Measurements from ENCODE around the gene FARP1.
"Not testable (repeated sequence)": the region's sequence is repeated elsewhere in the genome, so short reads cannot be mapped to it uniquely, and the experiment has no call there.

Gene FARP1

DNA sequence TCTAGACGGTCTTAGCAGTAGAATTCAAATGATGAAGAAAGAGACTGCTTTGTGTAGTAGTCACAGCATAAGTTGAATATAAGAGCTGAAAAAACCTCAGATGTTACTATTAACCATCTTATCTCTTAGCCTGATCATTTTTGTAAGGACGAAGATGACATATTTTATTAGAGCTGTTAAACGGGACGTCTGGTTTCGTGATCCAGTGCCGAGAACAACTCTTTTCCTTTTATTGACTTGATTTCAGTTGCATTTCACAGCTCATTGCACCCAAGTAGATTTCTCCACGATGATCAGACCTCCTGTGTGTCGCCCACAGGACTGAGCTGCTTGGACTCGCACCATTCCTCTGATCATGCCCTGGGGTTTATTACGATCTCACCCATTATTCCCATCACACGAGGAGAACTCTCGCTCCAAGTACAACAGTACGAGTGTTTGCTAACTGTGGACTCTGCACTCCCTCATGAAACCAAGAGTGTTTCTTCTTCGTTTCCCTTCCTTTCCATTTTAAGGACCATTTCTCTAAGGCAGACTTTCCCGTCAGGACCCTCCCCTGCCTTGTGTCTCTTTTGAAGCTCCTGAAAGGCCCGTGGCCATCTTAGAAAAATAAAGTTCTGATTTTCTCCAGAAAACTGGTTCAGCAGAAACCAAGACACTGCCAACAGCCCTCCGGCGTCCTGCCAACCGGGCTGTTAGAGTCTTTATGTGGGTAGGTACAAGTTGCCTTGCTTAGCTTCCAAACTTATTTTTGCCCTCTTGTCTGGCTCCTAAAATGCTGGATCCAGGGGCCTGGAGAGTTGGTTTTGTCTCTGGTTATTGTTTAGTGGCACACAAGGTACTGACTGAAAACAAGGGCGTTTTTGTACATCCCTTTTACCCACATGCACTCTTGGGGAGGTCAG, 82.4 kb downstream of the FARP1 start:
- DNase-seq (ENCODE audit: low read depth in 2 of 2): no peak

DNA sequence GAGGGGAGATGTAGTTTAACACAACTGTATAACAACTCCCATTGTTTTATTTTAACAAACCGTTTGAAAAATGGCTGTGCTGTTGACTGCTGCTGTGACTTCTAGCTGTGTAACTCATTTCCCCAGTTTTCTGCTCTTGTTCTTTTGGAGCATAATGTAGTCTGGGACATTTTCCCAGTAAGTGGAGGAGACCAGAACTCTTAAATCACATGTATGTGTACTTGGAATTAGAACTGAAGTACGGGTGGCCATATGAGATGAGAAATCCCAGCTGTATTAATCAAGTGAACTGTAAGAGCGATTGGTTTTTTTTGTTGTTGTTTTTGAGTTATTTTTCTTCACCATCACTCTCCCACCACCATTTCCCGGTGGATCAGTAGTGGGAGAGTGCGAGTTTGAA, 83.6 kb downstream of the FARP1 start:
- DNase-seq (ENCODE audit: low read depth in 2 of 2): no peak

DNA sequence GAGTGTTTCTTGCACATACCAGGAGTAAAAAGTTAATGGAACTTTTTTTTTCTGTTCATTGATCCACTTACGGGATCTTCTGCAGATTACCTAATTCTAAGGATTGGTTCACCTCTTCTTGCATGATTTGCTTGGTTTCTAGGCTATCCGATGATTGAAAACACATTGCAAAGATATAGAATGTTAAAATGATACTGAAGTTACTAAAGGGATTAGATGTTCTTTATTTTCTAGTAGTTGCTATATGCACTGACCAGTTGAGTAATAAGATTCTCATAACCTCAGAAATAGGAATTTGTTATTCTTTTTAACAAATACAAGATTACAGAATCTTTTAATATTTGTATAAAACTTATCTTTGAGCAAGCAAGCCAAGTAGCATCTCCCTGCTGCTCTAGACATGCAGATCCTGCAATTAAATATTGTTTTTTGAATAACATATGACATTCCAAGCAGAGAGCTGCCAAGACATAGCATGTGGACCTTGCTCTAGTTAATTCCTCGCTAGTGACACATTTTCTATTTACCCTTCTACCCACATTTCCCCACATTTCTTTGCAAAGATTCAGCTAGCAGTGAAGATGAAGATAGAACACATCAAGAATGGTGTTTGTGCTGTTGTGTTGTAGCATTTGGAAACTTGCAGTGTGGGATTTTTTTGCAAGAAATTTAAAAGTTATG, 85.9 kb downstream of the FARP1 start:
- no peak for DNase-seq (ENCODE audit: low read depth in 2 of 2)

DNA sequence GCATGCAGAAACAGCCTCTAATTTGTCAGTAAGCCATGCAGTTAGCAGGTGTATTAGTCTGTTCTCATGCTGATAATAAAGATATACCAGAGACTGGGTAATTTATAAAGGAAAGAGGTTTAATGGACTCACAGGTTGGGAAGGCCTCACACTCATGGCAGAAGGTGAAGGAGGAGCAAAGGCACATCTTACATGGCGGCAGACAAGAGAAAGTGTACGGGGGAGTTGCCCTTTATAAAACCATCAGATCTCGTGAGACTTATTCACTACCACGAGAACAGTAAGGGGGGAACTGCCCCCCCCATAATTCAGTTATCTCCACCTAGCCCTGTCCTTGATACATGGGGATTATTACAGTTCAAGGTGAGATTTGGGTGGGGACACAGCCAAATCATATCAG, 87.9 kb downstream of the FARP1 start:
- DNase-seq (ENCODE audit: low read depth in 2 of 2): not testable (repeated sequence)

DNA sequence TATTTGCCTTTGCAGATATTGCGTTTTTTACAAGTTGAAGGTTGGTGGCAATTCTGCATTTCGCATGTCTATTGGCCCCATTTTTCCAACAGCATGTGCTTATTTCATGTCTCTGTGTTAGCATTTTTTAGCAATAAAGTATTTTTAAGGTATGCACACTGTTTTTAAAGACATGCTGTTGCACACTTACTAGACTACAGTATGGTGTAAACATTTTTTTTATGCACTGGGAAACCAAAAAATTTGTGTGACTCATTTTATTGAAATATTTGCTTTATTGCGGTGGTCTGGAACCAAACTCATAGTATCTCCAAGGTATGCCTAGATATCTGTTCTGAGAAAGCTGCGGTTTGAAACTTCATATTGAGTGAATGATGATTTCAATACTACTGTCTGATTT, 89.6 kb downstream of the FARP1 start:
- no peak for DNase-seq (ENCODE audit: low read depth in 2 of 2)

DNA sequence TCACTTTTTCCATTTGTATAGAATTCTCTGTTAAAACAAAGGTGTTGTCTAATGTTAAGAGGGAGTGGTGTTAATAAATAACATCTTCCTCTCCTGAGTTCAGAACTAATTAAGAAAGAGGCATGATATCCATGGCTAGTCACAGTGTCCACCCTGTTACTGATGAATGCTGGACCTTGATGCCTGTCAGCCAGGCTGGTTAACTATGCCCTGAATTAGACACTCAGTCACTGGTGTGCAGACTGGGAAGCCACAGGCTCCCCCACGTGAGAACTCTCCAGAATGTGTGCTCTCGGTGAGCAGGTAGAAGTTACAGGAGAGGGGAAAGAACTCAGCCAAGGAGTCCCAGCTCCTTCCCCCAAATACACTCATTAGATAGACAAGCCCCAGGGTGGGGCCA, 90.2 kb downstream of the FARP1 start:
- no peak for DNase-seq (ENCODE audit: low read depth in 2 of 2)

DNA sequence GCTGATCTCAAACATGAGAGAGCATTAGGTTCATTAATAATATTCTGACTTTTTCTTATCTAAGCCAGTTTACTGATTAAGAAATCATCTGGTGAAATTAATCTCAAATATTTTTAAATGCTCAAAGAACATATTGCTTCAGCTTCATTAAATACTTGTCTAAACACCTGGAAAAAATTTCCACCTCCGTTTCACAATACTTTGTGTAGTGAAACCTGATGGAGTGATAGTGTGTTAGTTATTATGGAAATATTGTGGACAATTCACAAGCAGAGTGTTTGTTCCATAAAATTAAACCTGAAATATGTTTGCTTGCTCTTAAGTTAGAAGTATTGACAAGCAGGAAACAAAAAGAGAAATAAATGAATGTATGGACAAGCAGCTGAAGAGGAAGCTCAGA, 91.5 kb downstream of the FARP1 start:
- no peak for DNase-seq (ENCODE audit: low read depth in 2 of 2)

DNA sequence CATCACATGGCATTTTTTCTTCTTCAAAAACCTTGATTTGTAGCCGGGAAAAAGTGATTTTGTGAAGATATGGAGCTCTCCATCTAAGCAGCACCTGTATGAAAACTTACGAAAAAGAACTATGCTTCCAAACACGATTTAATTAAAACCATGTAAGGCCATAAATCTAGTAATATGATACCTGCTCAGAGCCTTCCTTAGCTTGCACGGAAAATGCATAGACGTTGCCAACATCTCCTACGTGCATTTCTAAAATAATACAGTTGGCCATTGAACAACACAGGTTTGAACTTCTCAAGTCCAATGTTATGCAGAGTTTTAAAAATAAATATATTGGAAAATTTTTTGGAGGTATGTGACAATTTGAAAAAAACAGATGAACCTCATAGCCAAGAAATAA, 93.3 kb downstream of the FARP1 start:
- DNase-seq (ENCODE audit: low read depth in 2 of 2): no peak

DNA sequence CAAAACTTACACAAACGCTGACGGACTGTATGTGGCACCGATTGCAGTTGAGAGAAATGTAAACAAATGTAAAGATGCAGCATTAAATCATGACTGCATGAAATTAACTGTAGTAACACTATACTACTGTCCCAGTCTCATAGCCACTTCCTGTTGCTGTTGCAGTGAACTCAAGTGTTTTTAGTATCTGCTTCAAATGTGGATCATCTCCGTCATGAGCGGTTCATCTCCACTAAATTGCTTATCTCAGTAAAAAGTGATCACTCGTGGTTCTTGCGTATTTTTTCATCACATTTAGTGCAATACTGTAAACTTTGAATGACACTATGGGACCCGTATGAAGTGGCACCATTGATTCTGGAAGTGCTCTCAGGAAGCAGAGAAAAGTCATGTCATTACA, 94.4 kb downstream of the FARP1 start:
- no peak for DNase-seq (ENCODE audit: low read depth in 2 of 2)

DNA sequence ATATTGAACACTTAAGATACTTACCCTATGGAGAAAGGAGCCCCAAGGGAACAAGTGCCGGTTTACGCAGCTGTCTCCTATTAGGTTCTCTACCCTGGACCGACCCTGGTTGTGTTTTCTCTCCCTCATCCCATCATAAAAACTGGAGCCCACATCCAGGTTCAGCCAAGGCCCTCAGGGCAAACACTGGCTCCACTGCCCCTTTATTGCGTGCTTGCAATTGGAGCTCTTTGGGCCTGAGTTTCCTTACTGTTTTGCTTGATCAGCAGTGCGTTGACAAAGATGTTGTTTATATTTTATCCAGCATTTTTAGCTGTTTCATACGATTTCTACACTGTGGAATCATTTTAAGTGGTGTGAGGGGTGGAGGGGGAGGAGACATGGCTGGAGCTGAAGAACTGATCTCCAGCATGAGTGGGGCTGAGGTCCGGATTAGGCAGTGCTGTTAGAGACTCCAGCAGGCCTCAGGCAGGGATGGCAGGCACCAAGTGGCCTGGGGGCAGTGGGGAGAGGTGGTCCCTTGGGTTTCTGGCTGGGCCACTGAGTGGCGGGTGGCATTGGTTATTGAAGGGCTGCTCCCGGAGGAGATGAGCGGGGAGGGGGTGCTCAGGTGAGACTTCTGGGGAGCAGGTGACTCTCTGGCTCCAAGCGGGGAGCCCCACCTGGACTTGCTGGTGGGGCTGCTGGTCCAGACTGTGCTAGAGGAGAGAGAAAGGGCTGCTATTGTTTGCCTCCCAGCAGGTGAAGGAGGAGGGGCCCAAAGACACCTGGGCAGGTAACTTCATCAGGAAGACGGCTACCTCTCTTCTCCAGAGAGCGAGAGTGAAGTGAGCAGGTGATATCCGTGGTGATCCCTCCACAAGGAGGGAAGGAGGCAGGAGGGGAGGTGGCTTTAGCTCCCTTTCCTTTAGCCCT, 96.5 kb downstream of the FARP1 start:
- no peak for DNase-seq (ENCODE audit: low read depth in 2 of 2)

DNA sequence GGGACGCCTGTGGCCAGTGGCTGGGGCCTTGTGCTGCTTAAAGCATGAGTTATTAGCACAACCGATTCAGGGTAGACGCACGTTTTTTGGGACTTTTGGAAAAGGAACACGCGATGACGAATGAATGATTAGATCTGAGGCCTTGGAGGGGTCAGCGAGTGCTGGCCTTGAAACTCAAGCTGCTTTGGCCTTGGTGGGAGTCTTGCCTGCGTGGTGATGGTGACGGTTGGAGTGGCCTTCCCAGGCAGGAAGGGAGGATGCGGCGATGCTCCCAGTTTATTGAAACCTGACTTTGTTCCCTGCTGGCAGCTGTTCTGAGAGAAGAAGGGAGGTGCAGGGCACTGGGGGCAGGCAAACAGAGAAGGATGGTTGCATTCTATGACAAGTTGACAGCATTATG, 97.2 kb downstream of the FARP1 start:
- no peak for DNase-seq (ENCODE audit: low read depth in 2 of 2)

DNA sequence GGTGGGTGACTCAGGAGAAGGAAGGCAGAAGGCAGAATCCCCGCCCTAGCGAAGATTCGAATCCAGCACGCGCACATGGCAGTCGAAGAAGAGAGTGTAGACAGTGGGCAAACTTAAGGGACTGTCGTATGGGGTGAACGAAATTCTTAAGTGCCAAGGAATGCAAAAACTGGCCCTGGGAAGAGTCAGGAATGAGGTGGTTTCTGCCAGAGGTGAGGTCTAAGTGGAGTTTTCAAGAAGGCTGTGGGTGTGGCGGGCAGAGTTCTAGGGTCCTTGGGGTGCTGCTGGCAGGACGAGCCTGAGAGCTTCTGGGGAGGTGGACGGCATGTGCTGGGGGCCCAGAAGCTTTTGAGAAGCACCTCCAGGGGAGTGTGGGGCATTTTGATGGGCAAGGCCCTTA, 98.1 kb downstream of the FARP1 start:
- DNase-seq (ENCODE audit: low read depth in 2 of 2): no peak

DNA sequence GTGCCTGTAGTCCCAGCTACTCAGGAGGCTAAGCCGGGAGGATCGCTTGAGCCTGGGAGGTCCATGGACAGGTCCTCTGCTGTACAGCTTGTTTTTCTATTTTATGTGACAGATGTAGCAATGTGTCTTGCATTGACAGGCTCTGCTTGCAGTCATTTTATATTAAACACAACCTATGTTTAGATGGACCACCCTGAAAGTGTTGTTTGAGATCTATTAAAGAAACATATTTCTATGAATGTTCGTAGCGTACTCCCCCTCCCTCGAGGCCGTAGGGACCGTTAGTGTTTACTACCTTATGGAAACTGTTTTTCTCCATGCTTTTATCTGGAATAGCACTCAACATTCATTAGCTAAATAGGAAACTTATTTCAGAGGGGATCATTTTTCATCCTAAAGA, 99.1 kb downstream of the FARP1 start:
- DNase-seq (ENCODE audit: low read depth in 2 of 2): no peak

DNA sequence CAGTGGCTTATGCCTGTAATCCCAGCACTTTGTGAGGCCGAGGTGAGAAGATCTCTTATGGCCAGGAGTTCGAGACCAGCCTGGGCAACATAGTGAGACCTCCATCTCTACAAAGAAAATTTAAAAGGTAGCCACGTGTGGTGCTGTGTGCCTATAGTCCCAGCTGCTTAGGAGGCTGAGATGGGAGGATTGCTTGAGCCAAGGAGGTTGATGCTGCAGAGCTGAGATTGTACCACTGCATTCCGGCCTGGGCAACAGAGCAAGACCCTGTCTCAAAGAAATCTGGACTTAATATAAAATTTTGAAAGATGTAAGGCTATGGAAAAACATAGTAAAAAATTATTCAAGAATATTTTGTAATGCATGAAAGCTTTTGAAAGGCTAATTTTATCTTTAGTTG, 99.5 kb downstream of the FARP1 start:
- no peak for DNase-seq (ENCODE audit: low read depth in 2 of 2)

DNA sequence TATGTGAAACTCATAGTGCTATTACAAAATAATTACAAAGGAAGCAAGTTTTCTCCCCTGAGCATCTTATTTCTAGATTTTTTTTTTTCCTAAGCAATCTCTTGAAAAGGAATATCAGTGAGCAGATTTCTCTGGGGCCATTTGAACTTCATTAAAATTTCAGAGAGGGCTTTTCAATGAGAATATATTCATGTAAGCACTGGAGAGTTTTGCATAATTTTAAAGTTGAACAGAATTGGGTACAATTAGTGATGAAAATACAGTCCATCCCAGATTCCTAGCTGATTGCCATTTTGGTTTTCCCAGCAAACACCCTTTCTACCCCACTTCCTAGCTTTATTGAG, 101.0 kb downstream of the FARP1 start:
- no peak for DNase-seq (ENCODE audit: low read depth in 2 of 2)

DNA sequence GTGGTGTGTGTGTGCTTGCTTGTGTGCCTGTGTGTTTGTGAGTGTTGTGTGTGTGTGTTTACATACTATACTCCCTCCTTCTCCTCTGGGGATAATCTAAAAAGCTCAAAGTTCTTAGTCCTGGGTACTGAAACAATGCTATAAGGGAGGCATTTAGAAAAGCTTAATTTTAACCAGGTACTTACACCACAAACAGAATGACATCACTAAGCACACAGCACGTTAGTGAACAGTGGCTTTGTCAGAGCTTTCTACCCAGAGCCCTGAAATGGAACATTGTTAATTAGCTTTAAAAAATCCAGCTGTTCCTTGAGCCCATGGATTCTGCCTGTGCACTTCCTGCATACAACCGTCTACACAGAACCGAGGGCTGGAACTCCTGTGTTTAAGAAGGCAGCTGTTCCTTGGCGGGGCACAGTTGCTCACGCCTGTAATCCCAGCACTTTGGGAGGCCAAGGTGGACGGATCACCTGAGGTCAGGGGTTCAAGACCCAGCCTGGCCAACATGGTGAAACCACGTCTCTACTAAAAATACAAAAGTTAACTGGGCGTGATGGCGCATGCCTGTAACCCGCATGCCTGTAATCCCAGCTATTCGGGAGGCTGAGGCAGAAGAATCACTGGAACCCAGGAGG, 103.8 kb downstream of the FARP1 start:
- DNase-seq (ENCODE audit: low read depth in 2 of 2): no peak

DNA sequence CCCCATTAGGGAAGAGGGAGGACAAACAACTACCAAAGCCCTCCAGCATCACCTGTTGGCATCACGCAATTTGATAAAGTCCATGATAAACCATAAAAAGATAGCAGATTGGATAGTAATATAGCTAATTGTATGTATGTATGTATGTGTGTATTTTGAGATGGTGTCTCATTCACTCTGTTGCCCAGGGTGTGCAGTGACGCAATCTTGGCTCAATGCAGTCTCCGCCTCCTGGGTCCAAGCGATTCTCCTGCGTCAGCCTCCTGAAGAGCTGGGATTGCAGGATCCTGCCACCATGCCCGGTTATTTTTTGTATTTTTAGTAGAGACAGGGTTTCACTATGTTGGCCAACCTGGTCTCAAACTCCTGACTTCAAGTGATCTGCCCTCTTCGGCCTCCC, 108.8 kb downstream of the FARP1 start:
- DNase-seq (ENCODE audit: low read depth in 2 of 2): no peak

DNA sequence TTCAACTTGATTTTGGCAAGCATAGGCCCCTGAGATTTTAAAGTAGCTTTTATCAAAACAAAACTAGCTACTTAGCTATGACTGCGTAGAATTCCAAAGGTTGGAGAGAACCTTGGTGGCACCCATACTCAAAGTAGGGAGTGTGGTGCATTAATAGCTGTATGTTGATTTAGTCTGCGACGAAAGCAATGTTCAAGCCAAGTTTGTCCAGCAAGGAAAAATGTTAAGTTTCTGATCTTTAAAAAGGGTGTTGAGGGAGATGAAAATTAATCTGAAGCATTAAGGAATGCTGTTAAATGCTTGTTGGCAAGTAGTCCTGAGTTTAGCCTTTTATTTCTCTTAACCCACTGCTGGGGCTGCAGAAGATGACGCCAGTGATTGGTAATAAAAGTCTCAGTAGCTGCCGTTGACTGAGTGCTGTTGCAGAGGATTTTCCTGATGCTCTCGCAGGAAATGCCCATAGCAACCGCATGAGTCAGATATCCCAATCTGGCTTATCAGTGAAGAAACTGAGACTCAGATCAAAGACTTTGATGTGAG, 110.1 kb downstream of the FARP1 start:
- no peak for DNase-seq (ENCODE audit: low read depth in 2 of 2)

DNA sequence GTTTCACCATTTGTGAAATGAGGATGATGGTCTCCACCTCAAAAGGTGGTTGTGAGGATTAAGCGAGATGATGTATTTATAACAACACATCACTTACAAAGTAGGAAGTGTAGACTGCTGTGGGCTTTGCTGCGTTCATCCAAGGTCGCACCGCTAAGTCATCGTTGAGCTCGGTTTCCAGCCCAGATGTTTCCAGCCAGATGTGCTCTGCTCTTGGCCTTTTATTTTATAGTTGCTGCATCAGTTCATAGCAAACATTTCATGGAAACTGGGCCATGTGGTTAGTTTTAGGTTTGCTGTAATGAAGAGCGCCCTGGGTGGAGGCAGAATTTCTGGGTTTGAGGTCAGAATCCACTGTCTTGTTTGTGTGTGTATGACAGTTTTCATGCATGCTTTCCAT, 110.6 kb downstream of the FARP1 start:
- DNase-seq (ENCODE audit: low read depth in 2 of 2): no peak

DNA sequence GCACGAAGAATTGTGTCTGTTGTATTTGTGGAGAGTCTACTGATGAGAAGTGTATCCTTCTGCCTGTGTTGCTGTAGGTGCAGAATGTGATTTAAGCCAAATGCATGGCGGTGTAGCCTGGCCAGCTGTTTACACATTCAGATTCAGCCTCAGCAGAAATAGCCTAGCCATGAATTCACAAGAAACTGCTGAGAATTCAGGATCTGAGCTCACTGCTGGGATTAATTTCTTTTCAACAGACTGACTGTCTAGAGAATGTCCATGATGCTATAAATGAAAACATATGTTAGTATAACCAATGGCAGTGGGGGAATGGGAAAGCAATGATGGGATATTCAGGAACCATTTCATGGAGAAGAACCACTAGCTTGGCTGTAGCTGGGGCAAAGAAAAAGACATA, 111.6 kb downstream of the FARP1 start:
- no peak for DNase-seq (ENCODE audit: low read depth in 2 of 2)

DNA sequence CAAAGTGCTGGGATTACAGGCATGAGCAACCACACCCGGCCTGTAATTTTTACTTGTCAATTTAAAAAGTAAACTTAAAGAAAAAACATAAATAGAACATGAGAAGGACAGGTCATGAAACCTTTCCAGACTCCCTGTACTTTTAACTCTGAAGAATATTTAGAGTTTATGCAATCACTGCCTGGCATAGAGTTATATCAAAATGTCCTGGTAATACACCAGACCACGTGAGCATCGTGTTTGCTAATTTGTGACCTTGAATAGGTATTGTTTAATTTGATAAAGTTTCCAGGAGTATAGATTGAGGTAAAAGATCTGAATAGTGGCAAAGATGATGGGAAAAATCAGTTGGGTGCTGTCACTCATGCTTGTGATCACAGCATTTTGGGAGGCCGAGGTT, 115.3 kb downstream of the FARP1 start:
- DNase-seq (ENCODE audit: low read depth in 2 of 2): no peak
